ENCODE measurements around the gene UROD.
"Not testable (repeated sequence)": the region's sequence is repeated elsewhere in the genome, so short reads cannot be mapped to it uniquely, and the experiment has no call there.

UROD gene

DNA sequence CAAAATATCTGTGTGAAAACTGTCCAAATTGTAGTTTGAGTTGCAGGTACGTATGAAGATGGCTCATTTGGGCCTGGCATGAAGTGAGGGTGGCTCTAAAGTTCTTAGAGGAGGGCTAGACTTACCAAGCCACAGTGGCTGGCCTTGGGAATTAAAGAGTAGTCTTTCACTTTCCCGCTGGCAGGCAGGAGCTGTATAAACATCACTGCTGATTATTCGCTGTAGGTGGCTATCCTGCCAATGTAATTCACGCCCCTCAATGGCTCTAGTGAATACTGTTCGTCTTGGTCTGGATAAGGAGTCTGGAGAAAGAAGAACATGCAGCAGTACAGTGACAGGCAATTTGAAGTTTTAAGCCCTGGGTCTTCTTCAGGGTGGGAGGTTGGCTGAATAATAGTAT lies 31.0 kb downstream of the UROD start:
- DNase-seq = no peak

DNA sequence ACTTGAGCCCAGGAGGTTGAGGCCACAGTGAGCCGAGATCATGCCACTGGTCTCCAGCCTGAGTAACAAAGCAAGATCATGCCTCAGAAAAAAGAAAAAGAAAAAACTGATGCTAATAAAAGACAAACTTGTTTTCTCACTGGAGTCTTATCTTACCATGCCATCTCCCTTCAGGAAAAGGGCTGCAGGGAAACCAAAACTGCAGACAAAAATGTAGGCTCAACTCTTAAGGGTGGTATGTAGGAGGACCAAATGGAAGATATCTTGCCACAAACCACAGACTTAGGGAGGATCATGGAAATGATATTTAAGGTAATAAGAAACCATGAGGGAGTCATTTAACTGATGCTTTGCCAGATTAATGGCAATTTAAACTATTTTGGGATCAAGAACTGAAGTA lies 32.9 kb downstream of the UROD start:
- DNase-seq = no peak

DNA sequence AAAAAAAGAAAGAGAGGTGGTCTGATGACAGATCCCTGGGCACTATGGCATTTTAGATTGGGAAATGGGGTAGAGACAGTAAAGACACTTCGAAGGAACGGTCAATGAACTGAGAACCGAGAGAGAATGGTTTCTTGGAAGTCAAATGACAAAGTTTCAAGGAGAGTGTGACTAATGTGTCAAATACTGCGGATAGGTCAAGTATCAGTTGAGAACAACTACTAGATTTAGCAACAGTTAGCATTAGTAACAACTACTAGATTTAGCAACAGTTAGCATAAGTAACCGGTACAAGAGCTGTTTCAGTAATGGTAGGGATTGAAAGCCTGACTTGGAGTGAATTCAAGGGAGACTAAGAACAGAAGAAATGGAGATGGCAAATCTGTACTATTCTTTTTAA lies 35.0 kb downstream of the UROD start:
- DNase-seq = no peak

DNA sequence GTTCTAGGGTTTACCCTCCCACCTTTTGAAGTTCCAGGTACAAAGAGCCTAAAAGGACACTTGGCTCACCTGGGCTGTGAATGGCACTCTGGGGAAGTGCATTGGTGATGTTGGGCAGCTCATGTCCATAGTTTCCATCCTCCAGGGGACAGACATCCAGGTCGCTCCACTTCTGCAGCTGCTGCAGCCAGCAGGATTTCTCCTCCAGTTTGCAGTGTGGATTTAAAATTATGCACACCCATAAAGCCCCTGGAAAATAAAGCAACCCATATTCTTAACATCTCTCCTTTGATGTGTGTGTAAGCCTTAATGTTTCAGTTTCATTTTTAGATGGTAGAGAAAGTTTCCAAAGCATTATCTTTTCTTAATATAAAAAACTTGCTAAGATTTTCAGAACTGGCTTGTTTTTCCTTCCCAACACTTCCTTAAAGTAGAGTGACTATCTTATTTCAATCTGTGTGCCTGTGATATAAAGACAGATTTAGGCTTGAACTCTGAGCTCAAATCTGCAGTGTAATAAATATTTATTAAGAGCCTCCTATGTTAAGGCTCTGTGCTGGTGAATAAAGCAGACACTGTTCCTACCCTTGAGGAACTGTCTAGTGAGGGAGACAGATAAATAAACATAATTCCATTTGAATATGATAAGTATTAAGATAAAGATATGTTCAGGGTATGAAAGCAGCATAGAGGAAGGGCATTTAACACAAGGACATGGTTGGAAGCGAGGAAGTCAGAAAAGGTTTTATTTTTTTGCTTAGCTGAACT lies 39.1 kb downstream of the UROD start:
- peak in 1 of 2 donors; percentile 7 for DNase-seq

DNA sequence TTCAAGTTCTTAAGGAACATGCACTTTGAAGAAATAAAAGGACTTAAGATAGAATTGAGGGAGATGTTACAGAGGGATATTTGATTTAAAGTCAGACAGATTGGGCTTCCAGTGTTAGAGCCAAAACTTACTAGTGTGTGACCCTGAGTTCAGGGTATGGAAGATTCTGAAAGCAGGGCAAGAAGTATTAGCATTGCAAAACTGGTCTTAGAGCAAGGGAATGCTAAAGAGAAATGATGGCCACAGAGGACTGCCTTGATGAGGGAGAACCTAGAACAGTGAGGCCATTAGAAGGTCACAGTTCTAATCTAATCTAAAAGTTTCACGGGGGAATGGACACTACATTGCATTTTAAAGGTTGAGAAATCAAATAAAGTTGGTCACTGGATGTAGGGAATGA lies 45.5 kb downstream of the UROD start:
- no peak for DNase-seq

DNA sequence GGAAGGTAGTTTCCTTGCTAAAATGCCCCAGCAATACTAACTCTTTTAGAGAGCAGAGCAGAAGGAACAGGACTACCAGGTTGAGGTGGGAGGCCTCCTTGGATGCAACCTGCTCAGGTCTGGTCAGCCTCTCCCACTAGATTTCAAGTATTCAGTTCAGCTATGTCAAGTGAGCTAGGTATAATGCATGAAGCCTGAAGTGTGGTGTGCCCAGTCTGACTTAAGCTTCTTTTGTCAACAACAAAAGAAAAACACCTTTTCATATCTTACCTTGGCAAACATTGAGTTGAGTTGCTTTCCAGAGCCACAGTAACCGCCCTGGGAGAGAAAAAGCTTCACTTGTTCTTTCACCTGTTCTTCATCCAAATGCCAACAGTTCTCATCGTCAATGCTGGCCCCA lies 47.8 kb downstream of the UROD start:
- no peak for DNase-seq

DNA sequence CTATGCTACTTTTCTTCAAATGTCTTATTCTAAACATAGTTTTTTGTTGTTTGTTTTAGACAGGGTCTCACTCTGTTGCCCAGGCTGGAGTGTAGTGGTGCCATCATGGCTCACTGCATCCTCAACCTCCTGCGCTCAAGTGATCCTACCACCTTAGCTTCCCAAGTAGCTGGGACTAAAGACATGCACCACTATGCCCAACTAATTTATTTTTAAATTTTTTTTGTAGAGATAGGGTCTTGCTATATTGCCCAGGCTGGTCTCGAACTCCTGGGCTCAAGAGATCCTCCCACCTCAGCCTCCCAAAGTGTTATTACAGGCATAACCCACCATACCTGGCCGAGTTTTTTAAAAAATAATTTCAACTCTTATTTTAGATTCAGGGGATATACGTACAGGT lies 50.4 kb downstream of the UROD start:
- not testable (repeated sequence) for DNase-seq

DNA sequence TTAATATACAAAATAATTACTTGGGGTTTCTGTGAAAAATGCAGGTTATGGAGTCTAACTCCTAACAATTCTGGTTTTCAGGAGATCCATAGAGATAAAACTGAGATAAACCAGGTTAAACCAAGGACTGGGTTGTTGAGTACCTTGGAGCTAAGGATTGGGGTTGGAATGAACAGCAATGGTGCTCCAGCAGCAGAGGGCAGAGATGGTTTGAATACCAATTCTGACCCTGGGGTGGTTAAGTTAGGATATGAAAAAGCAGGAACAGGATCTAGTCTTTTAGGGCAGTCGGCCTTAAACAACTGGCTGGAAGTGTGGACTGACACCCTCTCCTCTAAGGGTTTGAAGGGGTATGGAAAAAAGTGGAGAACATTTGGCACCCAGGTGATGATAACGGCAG lies 53.0 kb downstream of the UROD start:
- DNase-seq = no peak

Data from CD4-positive, alpha-beta T cell treated with Interleukin-1 beta for 1 hour (primary cell).